B cell (primary cell): ENCODE results near the gene REEP2. TPM values are rescaled to one million over a fixed set of nuclear protein-coding genes. Genes with fewer than 3 reads are reported as not detected.

ENCODE experiments used
- ATAC-seq: fragments of 200-7000 bp; cut with Tn5 transposase; one replicate; pipeline ENCODE4 v1.10.0; 2021; ENCODE audit warnings: low read depth, mild to moderate bottlenecking, moderate number of reproducible peaks, moderate library complexity
- CTCF ChIA-PET: fragments of 350-600 bp; sonication (Branson Sonifier 250); formaldehyde crosslinking; loops from one replicate; lab custom pipeline; 2021; ENCODE audit warnings: antibody characterized with exemption, inconsistent platforms; lab: Charles Lee
- POLR2A ChIA-PET: fragments of 350-600 bp; sonication (Branson Sonifier 250); formaldehyde crosslinking; loops from one replicate; lab custom pipeline; 2021; ENCODE audit warnings: antibody characterized with exemption; lab: Charles Lee
- DNase-seq: peaks from one replicate; pipeline ENCODE4 v3.0.0; 2013
- H2AFZ ChIP-seq: 2 replicates; pipeline ENCODE4 v1.6.1; 2012; ENCODE audit warnings: mild to moderate bottlenecking, low read depth, low read length; ENCODE audit not compliant: insufficient read depth, poor library complexity, severe bottlenecking
- H3K27ac ChIP-seq, 2 donors: 1 replicate in 1 of 2; 2 replicates in 1 of 2; pipeline ENCODE4 v1.5.1; 2012 to 2013; ENCODE audit warnings: low read length in 2 of 2, mild to moderate bottlenecking in 2 of 2, moderate library complexity in 1 of 2
- H3K27me3 ChIP-seq, 4 experiments: fragments of 200-600 bp in 1 of 4; sonication (generic) in 1 of 4; replicated peaks in 1 of 4; 1 replicate in 2 of 4; 2 replicates in 2 of 4; pipeline versions ENCODE4 v1.6.1 to v1.7.0; 2013 to 2016; ENCODE audit warnings: low read length in 3 of 4, mild to moderate bottlenecking in 2 of 4, mixed read lengths in 1 of 4, moderate library complexity in 1 of 4; ENCODE audit not compliant: insufficient read depth in 4 of 4, control insufficient read depth in 3 of 4; ENCODE audit errors: control extremely low read depth in 1 of 4
- H3K36me3 ChIP-seq, 2 experiments: replicated peaks in 1 of 2; 1 replicate in 1 of 2; 2 replicates in 1 of 2; pipeline versions ENCODE4 v1.6.1 to v1.7.1; 2013; ENCODE audit warnings: low read length in 1 of 2; ENCODE audit not compliant: insufficient read depth in 2 of 2, control insufficient read depth in 1 of 2; ENCODE audit errors: control extremely low read depth in 1 of 2, extremely low read depth in 1 of 2
- H3K4me1 ChIP-seq, 2 donors: fragments of 200-600 bp in 1 of 2; sonication (generic) in 1 of 2; 1 replicate in 1 of 2; 2 replicates in 1 of 2; pipeline versions ENCODE4 v1.5.1 to v1.6.1; 2013 to 2017; ENCODE audit warnings: low read length in 2 of 2; ENCODE audit not compliant: control insufficient read depth in 2 of 2, insufficient read depth in 2 of 2
- H3K4me2 ChIP-seq: replicated peaks from 2 replicates; pipeline ENCODE3; 2012; ENCODE audit warnings: mild to moderate bottlenecking, low read depth, low read length; ENCODE audit not compliant: poor library complexity, severe bottlenecking
- H3K4me3 ChIP-seq, 5 experiments: fragments of 200-600 bp in 1 of 5; sonication (generic) in 1 of 5; 1 replicate in 3 of 5; 2 replicates in 2 of 5; pipeline versions ENCODE4 v1.5.1 to v1.7.0; 2011 to 2016; ENCODE audit warnings: low read length in 4 of 5, mild to moderate bottlenecking in 4 of 5, low read depth in 2 of 5, control low read depth in 1 of 5, moderate library complexity in 1 of 5; ENCODE audit not compliant: insufficient read depth in 1 of 5; ENCODE audit errors: control extremely low read depth in 1 of 5, extremely low read depth in 1 of 5
- H3K79me2 ChIP-seq: fragments of 200-600 bp; sonication (generic); one replicate; pipeline ENCODE4 v1.6.0; 2016; ENCODE audit warnings: low read length; ENCODE audit not compliant: control insufficient read depth, insufficient read depth
- H3K9ac ChIP-seq: fragments of 200-600 bp; sonication (generic); 2 replicates; pipeline ENCODE4 v1.6.1; 2017; ENCODE audit warnings: mild to moderate bottlenecking, low read length, moderate library complexity
- H3K9me3 ChIP-seq, 3 donors: one replicate each; pipeline versions ENCODE4 v1.6.1 to v1.7.1; 2013; ENCODE audit warnings: low read length in 2 of 3; ENCODE audit not compliant: control insufficient read depth in 2 of 3, insufficient read depth in 1 of 3; ENCODE audit errors: control extremely low read depth in 1 of 3
- H4K20me1 ChIP-seq: 2 replicates; pipeline ENCODE4 v1.6.0; 2012; ENCODE audit warnings: mild to moderate bottlenecking, low read length; ENCODE audit not compliant: insufficient read depth, control insufficient read depth, poor library complexity, severe bottlenecking
- H3K27ac Mint-ChIP-seq: one replicate; pipeline ENCODE4 v1.8.0; 2021; ENCODE audit warnings: mixed read lengths
- H3K27me3 Mint-ChIP-seq: one replicate; pipeline ENCODE4 v1.8.0; 2021; ENCODE audit warnings: mixed read lengths
- H3K4me1 Mint-ChIP-seq: one replicate; pipeline ENCODE4 v1.8.0; 2021; ENCODE audit warnings: mixed read lengths
- H3K4me3 Mint-ChIP-seq: one replicate; pipeline ENCODE4 v1.8.0; 2021; ENCODE audit warnings: mixed read lengths
- H3K9me3 Mint-ChIP-seq: one replicate; pipeline ENCODE4 v1.8.0; 2022; ENCODE audit warnings: mixed read lengths; ENCODE audit not compliant: insufficient read depth
- CTCF ChIP-seq: fragments of 200-600 bp; IDR thresholded peaks from one replicate; pipeline ENCODE4 v1.8.0; 2022; ENCODE audit warnings: antibody characterized with exemption, mild to moderate bottlenecking
- EZH2 ChIP-seq: IDR thresholded peaks from 2 replicates; pipeline ENCODE4 v1.6.1; 2012; ENCODE audit warnings: borderline replicate concordance, low read depth, mild to moderate bottlenecking, moderate library complexity, low read length; ENCODE audit not compliant: insufficient read depth, poor library complexity, severe bottlenecking
- WGBS: methylation state at CpG from one replicate; pipeline ENCODE4 v1.1.5; 2013; ENCODE audit warnings: missing lambda C conversion rate; ENCODE audit not compliant: insufficient coverage; 5-methylcytosine and 5-hydroxymethylcytosine counted together
- intact Hi-C: fragments of 100-400 bp; cut with micrococcal nuclease; formaldehyde crosslinking; loops from one replicate; pipeline ENCODE4 v1.10.0; 2022
- polyA plus RNA-seq: library from polyadenylated mRNA; depleted of rRNA; stranded (reverse); fragments of >200 nt; gene quantifications from 2 replicates; pipeline ENCODE4 v1.2.3, GENCODE V29; 2012
- total RNA-seq, 2 donors: library from RNA; stranded (reverse); fragments of 120-200 nt in 1 of 2; gene quantifications; 1 replicate in 1 of 2; 2 replicates in 1 of 2; pipeline versions ENCODE4 v1.2.3 to v1.2.4, GENCODE V29; 2013 to 2022

The REEP2 gene
- total and polyA plus RNA-seq, 2 donors (not counting 1 experiment from before 2014, with no cell fraction given), result 0.20 TPM; not detected in 1

- H2AFZ ChIP-seq, result no peak overlapping the region
- intact Hi-C loops, result no loop called here
- CTCF ChIA-PET, result interaction anchor here (1.5 to 13.1 kb wide), 4 partner anchors 10 to 54 kb away, joined by 4 to 281 read pairs (median 7); no protein-coding TSS in a partner anchor
- no peaks in the 10 kb centered on the region for H3K27me3 ChIP-seq
- POLR2A ChIA-PET, result no interaction called here
- no peak overlapping the region for H3K9ac ChIP-seq
- ATAC-seq (no peak), DNase-seq (no peak)
- Mint-ChIP-seq H3K4me3 (no peak overlapping the region), H3K4me1 (peaks cover 6% of the 10 kb centered on the region), H3K27ac (no peak overlapping the region), H3K27me3 (no peaks in the 10 kb centered on the region), H3K9me3 (no peaks in the 10 kb centered on the region)
- WGBS, result 98% methylated on average over 3 of the region's 6 CpGs
- H3K79me2 ChIP-seq, result no peaks in the 10 kb centered on the region
- H3K4me3 ChIP-seq, result no peak overlapping the region
- peaks cover 3 to 8% of the 10 kb centered on the region in 2 donors for H3K4me1 ChIP-seq
- no peak for TF ChIP-seq EZH2
- no peak for TF ChIP-seq CTCF
- no peak overlapping the region for H3K27ac ChIP-seq
- H3K36me3 ChIP-seq, result no peaks in the 10 kb centered on the region
- no peak overlapping the region for H3K4me2 ChIP-seq
- H3K9me3 ChIP-seq, result no peaks in the 10 kb centered on the region
- H4K20me1 ChIP-seq, result no peaks in the 10 kb centered on the region
These were observed 13.9 kb downstream of the REEP2 start for GRCh38 chr5:138452720-138453119.

GRCh38 chr5:138453590-138453989, 14.7 kb downstream of the REEP2 start:
- Mint-ChIP-seq H3K4me1 (peaks cover 12% of the 10 kb centered on the region), H3K9me3 (no peaks in the 10 kb centered on the region), H3K27me3 (no peaks in the 10 kb centered on the region), H3K27ac (no peak overlapping the region), H3K4me3 (no peak overlapping the region)
- no peaks in the 10 kb centered on the region for H3K9me3 ChIP-seq
- ChIA-PET CTCF (interaction anchor here (1.0 to 13.1 kb wide), 5 partner anchors 9 to 103 kb away, joined by 4 to 281 read pairs (median 6); no protein-coding TSS in a partner anchor), POLR2A (no interaction called here)
- H3K4me1 ChIP-seq, result peaks cover 7 to 15% of the 10 kb centered on the region in 2 donors
- no peak overlapping the region for H2AFZ ChIP-seq
- no peak overlapping the region for H3K9ac ChIP-seq
- TF ChIP-seq EZH2 (no peak), CTCF (no peak)
- H3K79me2 ChIP-seq, result no peaks in the 10 kb centered on the region
- no peak overlapping the region for H3K4me2 ChIP-seq
- intact Hi-C loops, result no loop called here
- WGBS, result 95% methylated on average over 12 of the region's 13 CpGs
- H3K27me3 ChIP-seq, result no peaks in the 10 kb centered on the region
- H3K4me3 ChIP-seq, result no peak overlapping the region
- DNase-seq (no peak), ATAC-seq (no peak)
- no peaks in the 10 kb centered on the region for H3K36me3 ChIP-seq
- no peak overlapping the region for H3K27ac ChIP-seq
- no peaks in the 10 kb centered on the region for H4K20me1 ChIP-seq
